Transverse colon (tissue), 4 donors: ENCODE data around the gene PLCL2. TPM values are rescaled to one million over a fixed set of nuclear protein-coding genes. Genes with fewer than 3 reads are reported as not detected.

Experiments
- DNase-seq: peaks from one replicate; pipeline ENCODE4 v3.0.0-alpha.2; 2019
- H3K27ac ChIP-seq, 4 donors: fragments of 200-600 bp; sonication (generic); 2 replicates each; pipeline ENCODE4 v1.5.1; 2016 to 2018; ENCODE audit warnings: inconsistent platforms in 4 of 4
- H3K27me3 ChIP-seq: fragments of 200-600 bp; sonication (generic); 2 replicates; pipeline ENCODE4 v1.5.1; 2017; ENCODE audit warnings: inconsistent platforms
- H3K36me3 ChIP-seq, 4 donors: fragments of 200-600 bp; sonication (generic); 2 replicates each; pipeline ENCODE4 v1.5.1; 2017 to 2019; ENCODE audit warnings: inconsistent platforms in 4 of 4
- H3K4me1 ChIP-seq, 4 donors: fragments of 200-600 bp; sonication (generic); 2 replicates each; pipeline ENCODE4 v1.5.1; 2017 to 2020; ENCODE audit warnings: inconsistent platforms in 4 of 4
- H3K4me3 ChIP-seq, 4 donors: fragments of 200-600 bp; sonication (generic); 1 replicate in 1 of 4; 2 replicates in 3 of 4; pipeline versions ENCODE4 v1.5.1 to v1.6.1; 2017 to 2019; ENCODE audit warnings: inconsistent platforms in 4 of 4
- H3K9me3 ChIP-seq, 2 donors: fragments of 200-600 bp; sonication (generic); 2 replicates each; pipeline ENCODE4 v1.5.1; 2017 to 2019; ENCODE audit warnings: inconsistent platforms in 2 of 2
- EP300 ChIP-seq: sonication (generic); formaldehyde crosslinking; IDR thresholded peaks from one replicate; pipeline ENCODE4 v1.6.1; 2017; ENCODE audit warnings: antibody characterized with exemption, low read depth
- POLR2A ChIP-seq: fragments of 450-650 bp; IDR thresholded peaks from one replicate; pipeline ENCODE4 v1.6.1; 2016; ENCODE audit warnings: antibody characterized with exemption, mild to moderate bottlenecking, moderate library complexity
- POLR2AphosphoS5 ChIP-seq, 3 donors: sonication (generic); formaldehyde crosslinking; IDR thresholded peaks; one replicate each; pipeline ENCODE4 v1.6.1; 2016; ENCODE audit warnings: antibody characterized with exemption in 3 of 3
- WGBS, 2 donors: methylation state at CpG; one replicate each; pipeline ENCODE4 v1.1.5; 2018; ENCODE audit warnings: low coverage in 1 of 2; 5-methylcytosine and 5-hydroxymethylcytosine counted together
- in situ Hi-C, 4 donors: fragments of 200-750 bp; cut with MboI; loops; one replicate each; pipeline versions ENCODE4 v1.15.0 to v1.15.1; 2017; ENCODE audit warnings: low sequenced_read_pairs in 3 of 4, low pct_ligation_motif_present in 1 of 4, low pct_unique_long_range_greater_than_20kb in 1 of 4
- intact Hi-C: fragments of 100-400 bp; cut with DNase I; formaldehyde crosslinking; loops from one replicate; pipeline ENCODE4 v1.15.1; 2023; ENCODE audit warnings: low total_unique reads
- total RNA-seq, 4 donors: library from RNA; depleted of rRNA; stranded (reverse); fragments of >200 nt; gene quantifications; one replicate each; pipeline ENCODE4 v1.1.0, GENCODE V29; 2016
- TF ChIP-seq, protein P1 (sequence below), 5 experiments: fragments of 200-600 bp in 3 of 5; fragments of 450-650 bp in 2 of 5; sonication (generic) in 3 of 5; IDR thresholded peaks; 1 replicate in 2 of 5; 2 replicates in 3 of 5; pipeline ENCODE4 v1.5.1; 2016 to 2017; ENCODE audit warnings: antibody characterized with exemption in 5 of 5, inconsistent platforms in 3 of 5, mild to moderate bottlenecking in 2 of 5, moderate library complexity in 1 of 5

PLCL2 gene
- total RNA-seq, 4 donors from 2014 or later, result 17.2 to 41.4 (median 35.9) TPM

DNA sequence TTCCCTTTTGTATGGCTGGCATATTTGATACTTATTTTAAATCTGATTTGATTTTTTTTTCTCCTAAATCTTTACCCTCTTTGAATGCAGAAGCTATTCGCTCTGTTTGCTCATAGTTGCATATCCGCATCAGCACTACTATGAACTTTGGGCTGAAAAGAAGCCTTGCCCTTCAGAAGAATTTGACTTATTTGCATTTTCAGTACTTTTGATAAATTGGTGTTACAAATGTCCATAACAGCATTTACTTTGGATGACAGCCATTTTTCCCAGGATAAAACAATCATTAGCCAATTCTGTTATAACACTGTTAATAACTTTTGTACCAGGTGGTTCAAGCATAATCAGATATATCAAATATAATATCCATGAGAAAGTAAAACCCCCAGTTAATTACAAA lies 129.5 kb downstream of the PLCL2 start:
- 77 to 90% methylated on average over 2 of the region's 2 CpGs for WGBS, 2 donors
- Histone ChIP-seq H3K36me3 (peaks cover 0 to 5% (median 0%) of the 10 kb centered on the region in 4 donors), H3K4me1 (no peaks in the 10 kb centered on the region), H3K4me3 (no peak overlapping the region), H3K27me3 (no peaks in the 10 kb centered on the region), H3K9me3 (no peaks in the 10 kb centered on the region), H3K27ac (no peak overlapping the region)
- no peak for TF ChIP-seq EP300
- TF ChIP-seq, protein P1, sequence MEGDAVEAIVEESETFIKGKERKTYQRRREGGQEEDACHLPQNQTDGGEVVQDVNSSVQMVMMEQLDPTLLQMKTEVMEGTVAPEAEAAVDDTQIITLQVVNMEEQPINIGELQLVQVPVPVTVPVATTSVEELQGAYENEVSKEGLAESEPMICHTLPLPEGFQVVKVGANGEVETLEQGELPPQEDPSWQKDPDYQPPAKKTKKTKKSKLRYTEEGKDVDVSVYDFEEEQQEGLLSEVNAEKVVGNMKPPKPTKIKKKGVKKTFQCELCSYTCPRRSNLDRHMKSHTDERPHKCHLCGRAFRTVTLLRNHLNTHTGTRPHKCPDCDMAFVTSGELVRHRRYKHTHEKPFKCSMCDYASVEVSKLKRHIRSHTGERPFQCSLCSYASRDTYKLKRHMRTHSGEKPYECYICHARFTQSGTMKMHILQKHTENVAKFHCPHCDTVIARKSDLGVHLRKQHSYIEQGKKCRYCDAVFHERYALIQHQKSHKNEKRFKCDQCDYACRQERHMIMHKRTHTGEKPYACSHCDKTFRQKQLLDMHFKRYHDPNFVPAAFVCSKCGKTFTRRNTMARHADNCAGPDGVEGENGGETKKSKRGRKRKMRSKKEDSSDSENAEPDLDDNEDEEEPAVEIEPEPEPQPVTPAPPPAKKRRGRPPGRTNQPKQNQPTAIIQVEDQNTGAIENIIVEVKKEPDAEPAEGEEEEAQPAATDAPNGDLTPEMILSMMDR (IDR thresholded peaks at IDR 0.05), result no peak
- no peak for TF ChIP-seq POLR2A
- TF ChIP-seq POLR2AphosphoS5 (IDR thresholded peaks at IDR 0.05), result no peak
- intact Hi-C loops, result no loop called here
- in situ Hi-C loops, result no loop called here
- DNase-seq, result no peak

GRCh38 chr3:17014709-17015108 lies 130.0 kb downstream of the PLCL2 start:
- no peaks in the 10 kb centered on the region for H3K27me3 ChIP-seq
- no peak for DNase-seq
- H3K4me1 ChIP-seq, result no peaks in the 10 kb centered on the region
- no peak for TF ChIP-seq EP300
- H3K36me3 ChIP-seq, result peaks cover 0 to 5% (median 0%) of the 10 kb centered on the region in 4 donors
- no peaks in the 10 kb centered on the region for H3K9me3 ChIP-seq
- WGBS, 2 donors, result 87 to 91% methylated on average over 5 to 8 of the region's 8 CpGs
- in situ Hi-C loops (no loop called here), intact Hi-C loops (no loop called here)
- no peak overlapping the region for H3K27ac ChIP-seq
- no peak overlapping the region for H3K4me3 ChIP-seq

- intact Hi-C loops, result no loop called here
- H3K4me1 ChIP-seq, result no peaks in the 10 kb centered on the region
- no peaks in the 10 kb centered on the region for H3K36me3 ChIP-seq
- WGBS, 2 donors, result 80 to 97% methylated on average over 1 of the region's 1 CpG
- no peaks in the 10 kb centered on the region for H3K9me3 ChIP-seq
- no peak for DNase-seq
- H3K27me3 ChIP-seq, result no peaks in the 10 kb centered on the region
- in situ Hi-C loops, result no loop called here
- no peak for TF ChIP-seq EP300
- TF ChIP-seq, protein P1 (IDR thresholded peaks at IDR 0.05), result no peak
- TF ChIP-seq POLR2A, result no peak
- no peak for TF ChIP-seq POLR2AphosphoS5 (IDR thresholded peaks at IDR 0.05)
- no peak overlapping the region for H3K4me3 ChIP-seq
- no peak overlapping the region for H3K27ac ChIP-seq
Measured at GRCh38 chr3:17021614-17022013, 136.9 kb downstream of the PLCL2 start.

DNA sequence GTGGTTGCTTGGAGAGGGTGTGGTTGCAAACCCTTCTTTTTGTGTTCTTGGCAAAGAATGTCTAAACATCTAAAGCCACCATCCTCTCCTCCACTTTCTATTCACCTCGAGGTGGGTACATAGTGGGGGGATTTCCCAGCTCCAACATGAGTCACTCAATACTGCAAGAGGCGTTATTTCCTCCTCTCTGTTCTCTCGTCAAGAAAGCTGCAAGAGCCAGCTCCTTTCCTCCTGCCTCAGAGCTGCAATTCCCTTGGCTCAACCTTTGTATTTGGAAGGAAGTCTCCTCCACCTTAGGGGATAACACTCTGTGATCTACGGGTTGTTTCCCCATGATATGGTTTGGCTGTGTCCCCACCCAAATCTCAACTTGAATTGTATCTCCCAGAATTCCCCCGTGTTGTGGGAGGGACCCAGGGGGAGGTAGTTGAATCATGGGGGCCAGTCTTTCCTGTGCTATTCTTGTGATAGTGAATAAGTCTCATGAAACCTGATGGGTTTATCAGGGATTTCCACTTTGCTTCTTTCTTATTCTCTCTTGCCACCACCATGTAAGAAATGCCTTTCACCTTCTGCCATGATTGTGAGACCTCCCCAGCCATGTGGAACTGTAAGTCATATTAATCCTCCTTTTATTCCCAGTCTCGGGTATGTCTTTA lies 138.4 kb downstream of the PLCL2 start:
- H3K27me3 ChIP-seq, result no peaks in the 10 kb centered on the region
- no peaks in the 10 kb centered on the region for H3K4me1 ChIP-seq
- H3K9me3 ChIP-seq, result no peaks in the 10 kb centered on the region
- H3K27ac ChIP-seq, result no peak overlapping the region
- intact Hi-C loops (no loop called here), in situ Hi-C loops (no loop called here)
- no peaks in the 10 kb centered on the region for H3K36me3 ChIP-seq
- H3K4me3 ChIP-seq, result no peak overlapping the region
- 56 to 66% methylated on average over 6 of the region's 6 CpGs for WGBS, 2 donors
- TF ChIP-seq, protein P1 (IDR thresholded peaks at IDR 0.05), result no peak
- TF ChIP-seq EP300, result no peak
- no peak for TF ChIP-seq POLR2A
- no peak for TF ChIP-seq POLR2AphosphoS5 (IDR thresholded peaks at IDR 0.05)
- no peak for DNase-seq
